ENCODE measurements around the gene EID2B.
A peak's percentile ranks its signal among the peaks of the same experiment; 100 is the strongest.

DNA sequence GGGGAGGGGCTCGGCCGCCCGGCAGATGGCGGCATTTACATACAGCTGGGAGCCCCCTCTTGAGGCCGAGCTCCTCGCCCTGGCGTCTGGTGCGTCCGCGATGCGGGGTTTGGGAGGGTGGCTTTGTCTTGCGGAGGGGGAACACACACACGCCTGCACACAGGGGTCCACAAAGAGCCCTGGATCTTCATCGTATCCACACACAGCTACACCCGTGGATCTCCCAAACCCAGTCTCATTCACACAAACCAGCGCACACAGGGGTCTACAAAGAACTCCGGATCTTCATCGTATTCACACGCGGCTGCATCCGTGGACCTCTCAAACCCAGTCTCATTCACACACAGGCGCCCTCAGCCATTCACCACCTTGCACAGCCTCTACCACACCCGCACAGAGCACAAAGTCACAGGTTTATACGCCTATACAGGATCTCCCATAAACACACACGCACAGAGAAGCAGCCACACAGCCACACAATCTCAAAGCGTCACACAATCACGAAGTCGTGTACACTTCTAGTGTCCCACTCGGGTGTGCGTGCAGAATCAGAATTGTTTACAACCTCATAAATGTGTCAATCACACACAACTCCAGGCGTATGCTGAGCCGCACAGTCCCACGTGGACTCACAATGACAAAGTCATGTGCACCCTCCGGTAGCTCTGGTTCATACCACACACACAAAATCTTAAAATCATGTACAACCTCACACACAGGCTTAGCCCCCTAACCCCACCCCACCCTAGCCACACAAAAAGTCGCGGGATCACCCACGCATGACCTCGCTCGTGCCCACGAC lies 34.5 kb downstream of the EID2B start:
- TF ChIP-seq, protein P1, sequence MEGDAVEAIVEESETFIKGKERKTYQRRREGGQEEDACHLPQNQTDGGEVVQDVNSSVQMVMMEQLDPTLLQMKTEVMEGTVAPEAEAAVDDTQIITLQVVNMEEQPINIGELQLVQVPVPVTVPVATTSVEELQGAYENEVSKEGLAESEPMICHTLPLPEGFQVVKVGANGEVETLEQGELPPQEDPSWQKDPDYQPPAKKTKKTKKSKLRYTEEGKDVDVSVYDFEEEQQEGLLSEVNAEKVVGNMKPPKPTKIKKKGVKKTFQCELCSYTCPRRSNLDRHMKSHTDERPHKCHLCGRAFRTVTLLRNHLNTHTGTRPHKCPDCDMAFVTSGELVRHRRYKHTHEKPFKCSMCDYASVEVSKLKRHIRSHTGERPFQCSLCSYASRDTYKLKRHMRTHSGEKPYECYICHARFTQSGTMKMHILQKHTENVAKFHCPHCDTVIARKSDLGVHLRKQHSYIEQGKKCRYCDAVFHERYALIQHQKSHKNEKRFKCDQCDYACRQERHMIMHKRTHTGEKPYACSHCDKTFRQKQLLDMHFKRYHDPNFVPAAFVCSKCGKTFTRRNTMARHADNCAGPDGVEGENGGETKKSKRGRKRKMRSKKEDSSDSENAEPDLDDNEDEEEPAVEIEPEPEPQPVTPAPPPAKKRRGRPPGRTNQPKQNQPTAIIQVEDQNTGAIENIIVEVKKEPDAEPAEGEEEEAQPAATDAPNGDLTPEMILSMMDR (conservative IDR thresholded peaks at IDR 0.05; ENCODE audit: low read depth, low read length): peak; percentile 59
- TF ChIP-seq EZH2 (IDR thresholded peaks at IDR 0.05; ENCODE audit: borderline replicate concordance, low read depth, low read length, poor library complexity, severe bottlenecking): no peak

All from A673 (cell line).